HG02981 (cell line): Measurements from ENCODE around the gene SLC9A3.

Experiments
- ATAC-seq: cut with Tn5 transposase; IDR thresholded peaks from one replicate; pipeline ENCODE4 v1.9.1; 2021; ENCODE audit warnings: mild to moderate bottlenecking, moderate library complexity; ENCODE audit not compliant: unreplicated experiment

The SLC9A3 gene

DNA sequence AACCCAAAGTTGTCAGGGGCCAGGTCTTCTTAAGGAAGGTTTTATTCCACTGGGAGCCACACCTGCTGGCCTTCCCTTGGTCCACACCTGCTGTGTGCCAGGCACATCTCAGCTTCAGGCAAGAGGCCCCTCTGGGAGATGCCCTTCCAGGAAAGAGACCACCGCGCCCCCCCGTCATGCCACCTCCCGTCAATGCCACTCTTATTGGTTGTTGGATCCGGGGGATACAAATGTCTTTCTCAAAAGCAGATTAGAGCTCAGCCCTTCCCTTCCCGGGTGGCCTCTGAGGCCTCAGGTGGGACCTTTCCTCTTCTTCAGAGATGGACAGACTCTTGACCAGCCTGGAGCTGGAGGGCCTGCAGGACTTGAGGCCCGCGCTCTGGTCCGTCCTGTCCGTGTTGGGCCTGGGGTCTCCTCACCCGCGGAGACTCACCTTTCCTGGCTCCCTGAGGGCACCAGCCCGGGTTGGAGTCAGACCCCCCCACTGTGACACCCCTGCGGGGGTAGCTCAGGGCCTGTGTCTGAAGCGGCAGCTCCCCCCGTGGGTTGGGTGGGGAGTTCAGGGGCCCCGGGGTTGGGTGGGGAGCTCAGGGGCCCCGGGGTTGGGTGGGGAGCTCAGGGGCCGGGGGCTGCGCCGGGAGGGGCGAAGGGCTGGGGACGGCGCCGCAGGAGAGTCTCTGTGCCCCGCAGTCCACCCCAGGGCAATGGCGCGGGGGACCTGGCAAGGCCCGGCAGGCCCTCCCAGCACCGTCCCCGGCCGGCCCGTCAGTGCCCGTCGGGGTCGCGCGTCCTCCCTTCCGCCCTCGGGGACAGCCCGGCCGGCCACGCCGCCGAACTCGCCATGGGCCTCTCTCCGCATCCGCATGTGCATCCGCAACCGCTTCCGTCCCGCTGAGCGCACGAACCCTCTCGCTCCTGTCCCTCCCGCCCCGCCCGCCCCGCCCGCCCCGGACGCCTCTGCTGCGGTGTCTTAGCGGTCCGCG lies 3.7 kb upstream of the SLC9A3 start:
- ATAC-seq, result no peak

DNA sequence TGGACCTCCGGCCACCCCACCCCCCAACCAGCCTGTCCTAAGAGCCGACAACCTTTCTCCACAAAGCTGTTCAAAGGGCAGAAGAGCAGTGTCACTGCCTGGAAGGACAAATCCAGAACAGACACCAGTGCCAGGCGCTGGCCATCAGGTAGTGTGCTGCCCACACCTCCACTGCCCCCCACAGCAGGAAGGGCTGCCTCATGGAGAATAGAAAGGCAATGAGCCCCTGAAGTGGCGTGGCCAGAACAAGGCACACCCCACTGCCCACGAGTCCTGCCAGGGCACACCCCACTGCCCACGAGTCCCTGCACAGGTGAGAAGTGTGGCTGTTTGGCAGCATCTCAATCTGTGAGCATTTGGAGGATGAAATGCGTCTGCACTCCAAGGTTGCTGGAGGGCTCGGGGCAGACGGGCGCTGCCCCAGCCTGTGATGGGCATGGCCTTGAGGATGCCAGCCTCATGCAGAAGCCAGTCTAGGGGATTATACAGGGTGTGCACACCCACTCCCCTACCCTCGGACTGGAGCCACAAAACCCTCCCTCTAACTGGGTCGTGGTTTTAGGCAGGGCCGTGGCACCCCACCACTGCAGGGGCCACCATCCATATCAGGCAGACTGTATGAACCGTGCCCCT lies 2.3 kb upstream of the SLC9A3 start:
- no peak for ATAC-seq

DNA sequence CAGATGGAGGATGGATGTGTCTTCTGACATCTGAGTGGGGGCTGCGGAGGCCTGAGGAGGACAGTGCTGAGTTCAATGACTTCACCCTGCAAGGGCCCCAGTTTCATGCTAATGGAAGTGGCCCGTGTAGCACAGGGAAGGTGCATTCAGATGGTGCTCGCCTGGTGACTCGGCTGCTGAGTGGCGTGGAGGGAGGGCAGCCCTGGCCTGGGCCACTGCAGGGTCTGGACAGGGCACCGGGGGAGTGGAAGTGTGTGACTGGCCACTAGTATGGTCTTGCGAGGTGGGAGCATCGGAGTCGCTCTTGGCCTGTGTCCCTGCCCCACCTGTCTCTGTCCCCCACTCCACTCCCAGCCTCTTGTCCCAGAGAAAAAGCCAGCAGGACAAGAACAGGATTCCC lies 1.7 kb upstream of the SLC9A3 start:
- ATAC-seq, result no peak

GRCh38 chr5:524973-525761 lies 918 bp upstream of the SLC9A3 start:
- ATAC-seq, result no peak

DNA sequence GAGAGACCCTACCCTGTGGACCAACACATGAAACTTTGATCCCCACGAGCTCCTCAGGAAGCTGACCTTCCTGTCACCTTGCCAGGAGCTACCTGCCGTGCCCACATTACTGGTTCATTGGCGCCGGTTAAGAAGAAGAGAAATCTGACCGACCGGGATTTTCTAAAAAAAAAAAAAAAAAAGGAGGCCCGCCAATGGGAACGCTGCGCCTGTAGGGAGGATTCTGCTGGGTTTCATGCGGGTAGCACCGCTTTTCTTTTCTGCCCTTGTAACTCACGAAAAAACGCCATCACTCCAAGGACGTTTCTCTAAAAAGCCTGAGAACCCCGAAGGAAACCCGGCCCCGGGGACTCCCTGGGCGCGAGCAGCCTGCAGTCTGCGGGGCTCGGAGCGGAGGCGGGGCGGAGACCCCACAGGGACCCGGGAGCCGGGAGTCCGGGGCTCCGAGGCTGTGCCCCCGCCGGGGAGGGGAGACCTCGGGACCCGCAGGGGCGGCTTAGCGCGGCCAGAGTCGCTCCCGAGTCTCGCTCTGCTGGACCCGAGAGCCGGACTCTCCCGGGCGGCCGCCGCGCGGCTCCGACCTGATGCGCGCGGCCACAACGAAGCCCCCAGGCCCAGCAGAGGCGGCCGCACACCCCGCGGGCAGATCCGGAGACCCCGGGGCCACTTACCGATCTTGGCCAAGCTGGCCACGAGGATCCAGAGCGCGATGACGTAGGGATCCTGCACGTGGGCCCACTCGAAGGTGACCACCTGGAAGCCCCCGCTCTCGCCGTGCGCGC lies 617 bp downstream of the SLC9A3 start:
- ATAC-seq, result no peak

DNA sequence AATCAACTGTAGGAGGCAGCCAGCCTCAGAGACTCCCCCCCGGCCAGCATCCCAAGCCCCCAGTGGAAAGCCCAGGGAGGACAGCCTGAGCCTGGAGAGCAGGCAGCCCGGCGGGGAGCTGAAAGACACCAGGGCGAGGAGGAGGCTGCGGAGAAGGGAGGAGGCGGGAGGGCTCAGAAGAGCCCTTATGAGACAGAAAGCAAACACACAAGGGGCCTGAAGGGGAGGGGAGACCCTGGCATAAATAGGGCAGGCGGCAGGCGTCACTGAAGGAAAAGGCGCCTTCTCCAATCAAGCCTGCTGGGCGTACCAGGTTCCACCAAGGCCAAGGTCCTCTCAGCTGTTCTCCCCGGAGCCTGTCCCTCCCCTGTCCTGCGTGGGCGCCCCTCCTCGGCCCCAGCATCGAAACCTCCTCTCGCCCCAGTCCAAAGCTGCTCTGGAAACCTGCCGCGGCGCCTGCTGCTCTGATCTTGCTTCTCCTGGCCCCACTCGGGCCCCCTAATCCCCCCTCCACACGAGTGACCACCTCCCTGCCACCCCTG lies 1.3 kb downstream of the SLC9A3 start:
- ATAC-seq, result no peak

DNA sequence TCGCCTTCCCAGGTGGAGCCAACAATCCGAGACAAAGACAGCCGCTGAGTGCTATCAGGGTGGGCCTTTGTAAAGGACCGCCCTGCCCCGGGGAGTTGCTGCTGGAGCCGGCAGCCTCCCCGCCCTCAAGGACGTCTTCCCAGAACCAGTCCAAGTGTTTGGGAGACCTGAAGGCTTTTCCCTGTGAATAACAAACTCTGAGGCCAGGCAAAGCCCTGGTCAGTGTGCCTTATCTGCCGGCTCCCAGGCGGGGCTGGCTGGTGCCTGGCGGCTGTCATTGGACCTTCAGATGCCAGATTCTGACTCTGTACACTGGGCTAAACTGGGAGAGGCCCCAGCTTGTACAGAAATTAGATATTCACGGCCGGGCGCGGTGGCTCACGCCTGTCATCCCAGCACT lies 2.1 kb downstream of the SLC9A3 start:
- no peak for ATAC-seq

GRCh38 chr5:521680-522079 lies 2.6 kb downstream of the SLC9A3 start:
- no peak for ATAC-seq

DNA sequence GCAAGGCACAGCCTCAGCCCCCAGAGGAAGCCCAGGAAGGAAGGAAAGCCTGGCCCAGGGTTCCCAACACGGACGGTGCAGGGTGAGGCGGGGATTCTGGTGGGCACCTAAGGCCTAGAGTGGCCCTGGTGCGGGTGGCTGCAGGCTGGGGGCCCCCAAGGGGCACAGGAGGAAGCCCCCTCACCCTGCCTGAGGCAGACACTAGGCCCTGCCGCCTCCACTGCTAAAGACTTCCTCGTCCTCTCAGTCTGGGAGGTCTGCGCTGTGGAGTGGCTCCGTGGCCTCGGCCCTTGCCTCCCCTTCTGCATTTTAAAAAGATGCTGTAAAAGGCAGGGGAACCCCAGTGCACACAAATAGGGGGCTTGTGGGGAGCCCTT lies 3.4 kb downstream of the SLC9A3 start:
- ATAC-seq, result no peak

- ATAC-seq, result no peak
Observed at GRCh38 chr5:520196-520849, 3.9 kb downstream of the SLC9A3 start.

- no peak for ATAC-seq
Observed at GRCh38 chr5:518721-519120, 5.5 kb downstream of the SLC9A3 start.

DNA sequence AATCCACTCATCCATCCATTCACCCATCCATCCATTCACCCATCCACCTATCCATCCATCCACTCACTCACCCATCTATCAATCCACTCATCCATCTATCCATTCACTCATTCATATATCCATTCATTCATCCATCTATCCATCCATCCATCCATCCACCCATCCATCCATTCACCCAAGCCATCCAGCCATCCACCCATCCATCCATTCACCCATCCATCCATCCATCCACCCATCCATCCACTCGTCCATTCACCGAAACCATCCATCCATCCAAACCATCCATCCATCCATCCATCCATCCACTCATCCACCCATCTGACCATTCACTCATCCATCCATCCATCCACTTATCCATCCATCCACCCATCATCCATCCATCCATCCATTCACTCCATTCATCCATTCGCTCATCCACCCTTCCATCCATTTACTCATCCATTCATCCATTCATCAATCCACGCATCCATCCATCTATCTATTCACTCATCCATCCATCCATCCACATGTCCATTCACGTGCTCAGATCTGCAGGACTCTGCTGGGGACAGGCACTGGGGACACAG lies 6.6 kb downstream of the SLC9A3 start:
- ATAC-seq, result no peak

- ATAC-seq, result no peak
Observed at GRCh38 chr5:516980-517379, 7.3 kb downstream of the SLC9A3 start.

GRCh38 chr5:516338-516925 lies 7.8 kb downstream of the SLC9A3 start:
- ATAC-seq, result no peak

- ATAC-seq, result no peak
Observed at GRCh38 chr5:515273-515836, 8.9 kb downstream of the SLC9A3 start.

DNA sequence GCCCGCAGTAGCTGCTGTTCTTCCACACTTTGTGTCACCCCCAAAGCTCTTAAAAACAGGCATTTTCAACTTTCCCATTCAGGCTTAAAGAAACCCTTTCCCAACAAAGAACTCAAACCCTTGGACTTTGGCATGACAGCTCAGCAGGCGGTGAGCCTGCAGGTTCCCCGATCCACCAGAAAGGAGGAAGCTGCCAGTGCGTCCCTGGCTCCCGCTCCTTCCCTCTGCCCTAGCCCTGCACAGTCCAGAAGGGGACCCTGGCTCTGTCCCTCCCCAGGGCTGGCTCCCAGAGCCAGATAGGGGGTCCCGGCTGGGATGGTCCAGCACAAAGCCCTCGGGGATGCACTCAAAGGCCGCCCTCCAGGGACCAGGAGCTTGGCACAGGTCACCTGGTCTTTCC lies 9.6 kb downstream of the SLC9A3 start:
- no peak for ATAC-seq

GRCh38 chr5:514101-514485 lies 10.2 kb downstream of the SLC9A3 start:
- no peak for ATAC-seq

DNA sequence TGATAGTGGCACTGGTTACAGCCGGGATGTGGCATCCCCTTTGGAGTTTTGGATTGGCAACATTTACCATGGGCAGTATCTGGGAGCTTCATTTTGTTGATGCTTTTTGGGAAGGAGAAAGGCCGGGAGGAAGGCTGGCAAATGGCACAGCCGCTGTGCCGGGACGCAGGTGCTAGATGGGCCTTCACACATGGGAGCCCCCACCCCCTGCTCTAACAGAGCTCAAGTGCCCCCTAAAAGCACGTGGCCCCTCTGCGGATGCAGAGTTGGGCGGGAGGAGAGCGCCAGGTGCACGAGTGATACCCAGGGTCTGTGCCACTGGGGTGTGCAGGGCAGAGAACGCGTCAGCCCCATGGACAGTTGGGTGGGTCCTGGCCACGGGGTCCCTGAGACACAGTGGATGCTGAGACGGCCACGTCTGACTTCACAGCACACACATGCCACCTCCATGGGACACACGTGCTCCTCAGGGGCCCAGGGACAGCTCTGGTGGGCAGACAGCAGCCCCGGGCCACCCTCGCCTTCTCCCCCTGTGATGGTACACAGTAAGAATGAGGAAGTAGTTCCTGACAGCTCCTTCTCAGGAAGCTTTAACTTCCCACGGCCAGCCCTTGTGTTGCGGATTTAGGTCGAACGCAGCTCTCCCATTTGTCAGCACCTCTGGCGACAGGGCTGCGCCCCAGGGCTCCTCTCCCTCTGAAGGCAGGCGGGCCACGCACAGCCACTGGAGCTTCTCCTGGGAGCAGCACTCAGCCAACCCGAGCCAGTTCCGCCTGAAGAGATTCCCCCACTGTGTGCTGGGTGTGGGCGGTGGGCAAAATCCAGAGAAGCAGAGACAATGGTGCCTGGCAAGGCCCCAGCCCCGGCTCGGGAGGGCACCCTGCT lies 10.8 kb downstream of the SLC9A3 start:
- no peak for ATAC-seq
